Measurements from ENCODE around the gene RERE.

DNA sequence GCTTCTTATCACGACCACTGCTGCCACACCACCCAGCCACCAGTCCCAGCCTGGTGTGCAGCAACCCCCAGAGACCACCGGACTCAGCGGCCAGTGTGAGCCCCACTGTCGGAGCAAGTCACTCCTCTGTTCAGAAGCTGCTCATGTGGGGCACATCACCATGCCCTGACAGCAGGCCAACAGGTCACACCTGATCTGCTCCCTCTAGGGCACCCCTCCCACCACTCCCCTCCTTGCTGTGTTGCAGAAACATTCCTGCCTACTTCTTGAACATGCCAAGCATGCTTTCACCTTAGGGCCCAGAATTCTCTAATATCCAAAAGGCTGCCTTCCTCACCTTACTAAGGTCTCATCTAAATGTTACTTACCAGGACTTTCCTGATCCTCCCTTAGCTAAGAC is 353.1 kb downstream of the RERE start:
- no peak for TF ChIP-seq CREB1 (CRISPR knock-in tag; IDR thresholded peaks at IDR 0.05; ENCODE audit: low read depth)
- TF ChIP-seq EZH2 (IDR thresholded peaks at IDR 0.05; ENCODE audit: low read depth, unreplicated experiment), result no peak
- TF ChIP-seq, protein P1, sequence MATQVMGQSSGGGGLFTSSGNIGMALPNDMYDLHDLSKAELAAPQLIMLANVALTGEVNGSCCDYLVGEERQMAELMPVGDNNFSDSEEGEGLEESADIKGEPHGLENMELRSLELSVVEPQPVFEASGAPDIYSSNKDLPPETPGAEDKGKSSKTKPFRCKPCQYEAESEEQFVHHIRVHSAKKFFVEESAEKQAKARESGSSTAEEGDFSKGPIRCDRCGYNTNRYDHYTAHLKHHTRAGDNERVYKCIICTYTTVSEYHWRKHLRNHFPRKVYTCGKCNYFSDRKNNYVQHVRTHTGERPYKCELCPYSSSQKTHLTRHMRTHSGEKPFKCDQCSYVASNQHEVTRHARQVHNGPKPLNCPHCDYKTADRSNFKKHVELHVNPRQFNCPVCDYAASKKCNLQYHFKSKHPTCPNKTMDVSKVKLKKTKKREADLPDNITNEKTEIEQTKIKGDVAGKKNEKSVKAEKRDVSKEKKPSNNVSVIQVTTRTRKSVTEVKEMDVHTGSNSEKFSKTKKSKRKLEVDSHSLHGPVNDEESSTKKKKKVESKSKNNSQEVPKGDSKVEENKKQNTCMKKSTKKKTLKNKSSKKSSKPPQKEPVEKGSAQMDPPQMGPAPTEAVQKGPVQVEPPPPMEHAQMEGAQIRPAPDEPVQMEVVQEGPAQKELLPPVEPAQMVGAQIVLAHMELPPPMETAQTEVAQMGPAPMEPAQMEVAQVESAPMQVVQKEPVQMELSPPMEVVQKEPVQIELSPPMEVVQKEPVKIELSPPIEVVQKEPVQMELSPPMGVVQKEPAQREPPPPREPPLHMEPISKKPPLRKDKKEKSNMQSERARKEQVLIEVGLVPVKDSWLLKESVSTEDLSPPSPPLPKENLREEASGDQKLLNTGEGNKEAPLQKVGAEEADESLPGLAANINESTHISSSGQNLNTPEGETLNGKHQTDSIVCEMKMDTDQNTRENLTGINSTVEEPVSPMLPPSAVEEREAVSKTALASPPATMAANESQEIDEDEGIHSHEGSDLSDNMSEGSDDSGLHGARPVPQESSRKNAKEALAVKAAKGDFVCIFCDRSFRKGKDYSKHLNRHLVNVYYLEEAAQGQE (IDR thresholded peaks at IDR 0.05; ENCODE audit: unreplicated experiment), result no peak
- TF ChIP-seq CTCF (conservative IDR thresholded peaks at IDR 0.05; ENCODE audit: low read depth in 2 of 2), result no peak
- TF ChIP-seq ETS1 (IDR thresholded peaks at IDR 0.05), result no peak
